ENCODE results near the gene WT1.

DNA sequence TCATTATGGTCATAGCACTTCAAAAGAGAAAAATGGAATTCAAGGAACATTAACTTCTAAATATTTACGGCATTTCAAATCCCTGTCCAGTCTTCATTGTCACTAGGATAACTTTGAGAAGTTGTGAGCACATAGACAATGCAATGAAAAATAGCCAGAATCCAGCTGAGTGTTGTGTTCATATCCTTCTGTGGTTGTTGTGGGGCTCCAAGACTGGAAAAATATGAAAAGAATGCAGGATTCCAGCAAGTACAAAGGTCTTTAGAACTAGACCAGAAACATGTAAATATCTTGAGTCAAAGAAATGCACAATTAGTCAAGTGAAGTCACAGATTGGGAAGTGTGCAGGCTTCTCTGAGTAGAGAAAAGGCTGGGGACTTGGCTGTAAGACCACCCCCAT, 68.7 kb downstream of the WT1 start:
- TF ChIP-seq, protein P1, sequence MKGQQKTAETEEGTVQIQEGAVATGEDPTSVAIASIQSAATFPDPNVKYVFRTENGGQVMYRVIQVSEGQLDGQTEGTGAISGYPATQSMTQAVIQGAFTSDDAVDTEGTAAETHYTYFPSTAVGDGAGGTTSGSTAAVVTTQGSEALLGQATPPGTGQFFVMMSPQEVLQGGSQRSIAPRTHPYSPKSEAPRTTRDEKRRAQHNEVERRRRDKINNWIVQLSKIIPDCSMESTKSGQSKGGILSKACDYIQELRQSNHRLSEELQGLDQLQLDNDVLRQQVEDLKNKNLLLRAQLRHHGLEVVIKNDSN (IDR thresholded peaks at IDR 0.05): no peak
- TF ChIP-seq YY1 (IDR thresholded peaks at IDR 0.05; ENCODE audit: low read depth) (no peak), EGR1 (IDR thresholded peaks at IDR 0.05) (no peak), EP300 (IDR thresholded peaks at IDR 0.05; ENCODE audit: borderline replicate concordance) (no peak), NFIC (IDR thresholded peaks at IDR 0.05) (no peak), CREB1 (IDR thresholded peaks at IDR 0.05; ENCODE audit: low read depth) (no peak)
- TF ChIP-seq, protein P2, sequence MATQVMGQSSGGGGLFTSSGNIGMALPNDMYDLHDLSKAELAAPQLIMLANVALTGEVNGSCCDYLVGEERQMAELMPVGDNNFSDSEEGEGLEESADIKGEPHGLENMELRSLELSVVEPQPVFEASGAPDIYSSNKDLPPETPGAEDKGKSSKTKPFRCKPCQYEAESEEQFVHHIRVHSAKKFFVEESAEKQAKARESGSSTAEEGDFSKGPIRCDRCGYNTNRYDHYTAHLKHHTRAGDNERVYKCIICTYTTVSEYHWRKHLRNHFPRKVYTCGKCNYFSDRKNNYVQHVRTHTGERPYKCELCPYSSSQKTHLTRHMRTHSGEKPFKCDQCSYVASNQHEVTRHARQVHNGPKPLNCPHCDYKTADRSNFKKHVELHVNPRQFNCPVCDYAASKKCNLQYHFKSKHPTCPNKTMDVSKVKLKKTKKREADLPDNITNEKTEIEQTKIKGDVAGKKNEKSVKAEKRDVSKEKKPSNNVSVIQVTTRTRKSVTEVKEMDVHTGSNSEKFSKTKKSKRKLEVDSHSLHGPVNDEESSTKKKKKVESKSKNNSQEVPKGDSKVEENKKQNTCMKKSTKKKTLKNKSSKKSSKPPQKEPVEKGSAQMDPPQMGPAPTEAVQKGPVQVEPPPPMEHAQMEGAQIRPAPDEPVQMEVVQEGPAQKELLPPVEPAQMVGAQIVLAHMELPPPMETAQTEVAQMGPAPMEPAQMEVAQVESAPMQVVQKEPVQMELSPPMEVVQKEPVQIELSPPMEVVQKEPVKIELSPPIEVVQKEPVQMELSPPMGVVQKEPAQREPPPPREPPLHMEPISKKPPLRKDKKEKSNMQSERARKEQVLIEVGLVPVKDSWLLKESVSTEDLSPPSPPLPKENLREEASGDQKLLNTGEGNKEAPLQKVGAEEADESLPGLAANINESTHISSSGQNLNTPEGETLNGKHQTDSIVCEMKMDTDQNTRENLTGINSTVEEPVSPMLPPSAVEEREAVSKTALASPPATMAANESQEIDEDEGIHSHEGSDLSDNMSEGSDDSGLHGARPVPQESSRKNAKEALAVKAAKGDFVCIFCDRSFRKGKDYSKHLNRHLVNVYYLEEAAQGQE (IDR thresholded peaks at IDR 0.05; ENCODE audit: low read depth): no peak
